GM18499 (cell line): ENCODE data around the gene SLC8A2.
"Not testable (repeated sequence)": the region's sequence is repeated elsewhere in the genome, so short reads cannot be mapped to it uniquely, and the experiment has no call there.

Experiments
- ATAC-seq: cut with Tn5 transposase; IDR thresholded peaks from one replicate; pipeline ENCODE4 v1.9.1; 2021; ENCODE audit warnings: moderate number of reproducible peaks; ENCODE audit not compliant: insufficient read depth, unreplicated experiment

The SLC8A2 gene

DNA sequence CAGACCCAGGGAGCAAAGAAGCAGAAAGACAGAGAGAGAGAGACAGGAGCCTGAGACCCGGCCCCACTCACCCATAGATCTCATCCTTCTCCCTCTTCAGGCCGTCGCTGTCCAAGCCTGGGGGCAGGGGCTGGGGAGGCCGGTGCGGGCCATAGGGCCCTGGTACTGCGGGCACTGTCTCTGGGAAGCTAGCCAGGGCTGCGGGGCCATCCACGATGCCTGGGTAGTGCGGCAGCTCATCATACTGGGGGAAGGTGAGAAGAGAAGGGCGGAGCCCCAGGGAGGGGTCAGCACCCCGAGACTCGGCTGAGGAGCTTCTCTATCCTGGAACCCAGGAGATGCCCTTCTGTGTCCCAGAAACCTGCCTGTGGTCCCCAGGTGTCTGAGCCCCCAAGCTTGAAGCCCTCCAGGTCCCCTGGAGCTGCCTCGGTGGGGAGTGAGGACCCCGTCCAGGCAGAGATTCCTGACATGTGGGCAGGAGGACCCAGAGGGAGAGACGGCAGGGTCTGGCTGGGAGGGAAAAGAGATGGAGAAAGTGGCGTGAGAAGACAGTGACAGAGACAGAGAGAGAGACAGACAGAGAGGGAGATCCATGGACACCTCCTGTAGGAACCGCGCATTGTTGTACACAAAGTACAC is 54.5 kb downstream of the SLC8A2 start:
- no peak for ATAC-seq

DNA sequence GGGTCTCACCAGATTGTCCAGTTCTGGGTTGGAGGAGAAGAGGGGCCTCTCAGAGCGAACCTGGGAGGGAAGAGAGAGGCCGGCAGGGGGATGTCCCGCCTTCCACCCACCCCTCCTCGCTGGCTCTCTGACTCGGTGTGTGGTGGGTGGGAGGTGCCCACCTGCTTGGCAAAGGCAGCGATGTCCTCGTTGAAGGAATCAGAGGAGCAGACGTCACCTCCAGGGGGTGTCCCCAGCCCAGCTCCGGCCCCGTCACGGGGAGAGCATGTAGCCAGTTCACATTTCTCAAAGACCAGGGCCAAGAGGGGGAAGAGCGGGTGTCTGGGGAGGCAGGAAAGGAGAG is 55.1 kb downstream of the SLC8A2 start:
- no peak for ATAC-seq

DNA sequence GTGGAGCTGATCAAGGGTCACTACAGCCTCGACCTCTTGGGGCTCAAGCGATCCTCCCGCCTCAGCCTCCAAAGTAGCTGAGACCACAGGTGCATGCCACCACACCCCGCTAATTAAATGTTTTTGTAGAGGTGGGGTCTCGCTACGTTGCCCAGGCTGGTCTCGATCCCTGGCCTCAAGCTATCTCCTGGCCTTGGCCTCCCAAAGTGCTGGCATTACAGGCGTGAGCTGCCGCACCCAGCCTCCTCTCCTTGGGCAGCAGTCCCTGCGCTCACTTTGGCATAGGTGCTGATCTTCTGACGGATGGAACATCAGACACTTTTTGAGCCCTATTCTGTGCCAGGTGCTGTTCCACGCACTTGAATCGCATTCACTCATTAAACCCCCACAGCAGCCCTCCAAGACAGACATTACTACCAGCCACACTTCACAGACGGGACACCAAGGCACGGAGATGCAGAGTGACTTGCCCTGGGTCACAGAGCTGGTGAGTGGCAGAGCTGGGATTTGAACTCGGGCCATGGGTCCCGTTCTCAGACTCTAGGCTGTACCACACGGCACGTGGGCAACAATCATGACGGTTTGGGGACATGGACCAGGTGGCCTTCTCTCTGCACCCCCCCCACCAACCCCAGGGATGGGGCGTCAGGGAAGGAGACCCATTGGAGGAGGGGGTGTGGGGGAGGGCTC is 55.6 kb downstream of the SLC8A2 start:
- no peak for ATAC-seq

DNA sequence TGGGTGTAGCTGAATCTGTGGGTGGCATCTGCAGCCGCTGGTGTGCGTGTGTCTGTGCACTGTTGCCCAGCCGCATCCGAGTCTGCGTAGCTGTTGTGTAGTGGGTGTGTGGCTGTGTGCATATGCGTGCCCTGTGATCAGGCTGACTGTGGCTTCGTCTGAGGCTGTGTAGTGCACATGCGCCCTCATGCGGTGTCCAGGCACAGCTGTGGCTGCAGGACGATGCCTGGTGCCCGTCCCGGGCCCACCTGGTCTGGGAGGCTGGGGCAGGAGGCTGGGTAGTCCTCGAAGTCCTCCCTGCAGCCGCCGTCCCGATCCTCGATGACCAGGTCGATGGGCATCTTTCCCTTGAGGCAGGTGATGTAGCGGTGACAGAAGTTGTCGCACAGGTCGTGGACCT is 57.2 kb downstream of the SLC8A2 start:
- no peak for ATAC-seq

DNA sequence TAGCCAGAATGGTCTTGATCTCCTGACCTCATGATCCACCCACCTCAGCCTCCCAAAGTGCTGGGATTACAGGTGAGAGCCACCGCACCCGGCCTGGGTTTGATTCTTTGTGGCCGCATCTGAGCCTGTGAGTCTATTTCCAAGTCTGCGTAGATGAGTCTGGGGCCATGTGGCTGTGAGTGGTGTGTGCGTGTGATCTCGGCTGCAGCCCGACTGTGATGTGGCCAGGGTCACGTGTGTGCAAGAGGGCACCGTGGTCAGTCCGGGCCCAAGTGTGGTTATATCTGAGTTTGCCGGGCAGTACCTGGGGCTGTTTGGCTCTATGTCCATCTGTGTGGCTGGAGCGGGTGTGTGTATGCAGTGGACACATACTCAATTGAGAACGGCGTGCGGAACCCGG is 57.8 kb downstream of the SLC8A2 start:
- ATAC-seq, result no peak

DNA sequence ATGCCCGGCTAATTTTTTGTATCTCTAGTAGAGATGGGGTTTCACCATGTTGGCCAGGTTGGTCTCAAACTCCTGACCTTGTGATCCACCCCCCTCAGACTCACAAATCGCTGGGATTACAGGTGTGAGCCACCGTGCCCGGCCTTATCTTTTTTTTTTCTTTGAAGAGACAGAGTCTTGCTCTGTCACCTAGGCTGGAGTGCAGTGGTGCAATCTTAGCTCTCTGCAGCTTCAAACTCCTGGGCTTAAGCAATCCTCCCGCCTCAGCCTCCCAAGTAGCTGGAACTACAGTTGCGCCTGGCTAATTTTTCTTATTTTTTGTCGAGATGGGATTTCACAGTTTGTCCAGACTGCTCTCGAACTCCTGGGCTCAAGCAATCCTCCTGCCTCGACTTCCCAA is 60.0 kb downstream of the SLC8A2 start:
- not testable (repeated sequence) for ATAC-seq

DNA sequence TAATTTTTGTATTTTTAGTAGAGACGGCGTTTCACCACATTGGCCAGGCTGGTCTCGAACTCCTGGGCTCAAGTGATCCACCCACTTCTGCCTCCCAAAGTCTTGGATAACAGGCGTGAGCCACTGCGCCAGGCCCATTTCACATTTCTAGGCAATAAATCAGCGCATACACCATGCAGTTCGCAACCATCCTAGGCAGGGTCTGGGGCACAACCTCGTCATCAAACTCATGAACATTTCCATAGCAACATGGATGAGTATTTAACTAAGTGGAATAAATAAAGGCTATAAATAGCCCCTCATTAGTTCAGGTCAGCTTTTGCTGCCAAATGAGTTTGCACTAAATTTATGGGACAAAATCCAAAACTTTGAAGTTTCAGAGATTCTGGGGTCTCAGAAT is 60.6 kb downstream of the SLC8A2 start:
- ATAC-seq, result no peak

DNA sequence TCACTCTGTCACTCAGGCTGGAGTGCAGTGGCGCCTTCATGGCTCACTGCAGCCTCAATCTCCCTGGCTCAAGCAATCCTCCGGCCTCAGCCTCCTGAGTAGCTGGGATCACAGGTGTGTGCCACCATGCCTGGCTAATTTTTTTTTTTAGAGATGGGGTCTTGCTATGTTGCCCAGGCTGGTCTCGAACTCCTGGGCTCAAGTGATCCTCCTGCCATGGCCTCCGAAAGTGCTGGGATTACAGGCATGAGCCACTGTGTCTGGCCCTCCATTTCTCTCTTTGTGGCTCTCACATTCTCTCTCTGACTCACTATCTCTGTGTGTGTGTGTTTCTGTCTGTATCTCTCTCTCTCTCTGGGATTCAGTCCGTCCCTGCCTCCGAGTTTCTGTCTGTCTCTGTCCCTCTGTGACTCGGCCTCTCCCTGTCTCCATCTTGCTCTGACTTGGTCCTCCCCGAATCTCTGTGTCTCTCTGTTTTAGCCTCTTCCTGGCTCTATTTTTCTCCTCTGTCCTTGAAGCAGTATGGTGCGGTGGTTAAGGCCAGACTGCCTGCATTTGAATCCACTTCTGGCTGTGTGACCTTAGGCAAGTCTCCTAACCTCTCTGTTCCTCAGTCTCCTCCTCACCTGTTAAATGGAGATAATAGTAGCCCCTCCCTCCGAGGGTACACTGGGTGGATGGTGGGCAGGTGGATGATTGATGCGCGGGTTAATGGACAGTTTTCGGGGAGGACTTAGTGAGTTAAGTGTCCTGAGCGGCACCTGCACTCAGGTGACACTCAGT is 63.3 kb downstream of the SLC8A2 start:
- ATAC-seq, result no peak

DNA sequence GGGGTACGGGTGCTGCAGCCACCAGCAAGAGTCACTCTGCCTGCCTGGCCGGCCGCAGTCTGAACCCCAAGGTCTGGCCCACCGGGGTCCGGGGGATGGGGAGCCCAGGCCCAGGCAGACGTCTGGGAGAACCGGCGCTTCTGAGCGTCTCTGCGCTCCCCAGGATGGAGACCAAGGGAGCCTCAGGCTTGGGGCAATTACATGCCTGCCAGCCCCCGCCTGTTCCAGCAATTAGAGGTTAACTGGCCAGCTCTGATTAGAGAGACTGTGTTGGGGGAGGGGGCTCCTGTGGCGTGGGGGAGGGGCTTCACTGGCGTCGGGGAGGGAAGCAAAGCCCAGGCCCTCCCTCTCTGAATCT is 64.3 kb downstream of the SLC8A2 start:
- no peak for ATAC-seq

DNA sequence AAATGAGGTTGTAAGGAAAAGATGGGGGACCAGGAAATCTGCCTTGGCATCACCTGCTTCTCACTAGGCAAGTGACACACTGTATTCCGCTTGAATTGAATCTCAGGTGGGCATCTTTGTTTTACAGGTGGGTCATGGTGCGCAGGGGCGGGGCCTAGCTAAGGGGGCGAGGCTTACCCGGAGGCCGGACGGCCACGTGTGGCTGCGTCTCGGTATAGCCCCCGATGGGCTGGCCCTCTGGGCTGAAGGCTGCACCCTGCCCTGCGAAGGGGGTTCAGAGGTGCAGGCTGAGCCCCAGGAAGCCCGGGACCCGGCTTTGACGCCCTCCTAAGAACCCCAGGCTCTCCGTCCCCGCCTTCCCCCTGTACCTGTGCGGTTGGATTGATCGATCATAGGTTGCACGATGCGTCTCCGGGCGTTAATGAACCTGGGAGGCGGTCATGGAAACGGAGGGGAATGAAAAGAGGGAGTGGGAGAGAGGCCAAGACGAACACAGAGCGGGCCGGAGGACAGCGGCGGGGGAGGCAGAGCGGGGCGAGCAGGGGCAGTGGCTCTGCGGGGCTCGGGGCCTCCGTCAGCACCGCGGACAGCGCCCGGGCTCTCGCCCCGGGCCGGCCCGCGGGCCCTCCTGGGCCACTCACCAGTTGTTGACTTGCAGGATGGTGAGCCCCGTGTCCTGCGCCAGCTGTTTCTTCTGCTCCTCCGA is 64.8 kb downstream of the SLC8A2 start:
- no peak for ATAC-seq

DNA sequence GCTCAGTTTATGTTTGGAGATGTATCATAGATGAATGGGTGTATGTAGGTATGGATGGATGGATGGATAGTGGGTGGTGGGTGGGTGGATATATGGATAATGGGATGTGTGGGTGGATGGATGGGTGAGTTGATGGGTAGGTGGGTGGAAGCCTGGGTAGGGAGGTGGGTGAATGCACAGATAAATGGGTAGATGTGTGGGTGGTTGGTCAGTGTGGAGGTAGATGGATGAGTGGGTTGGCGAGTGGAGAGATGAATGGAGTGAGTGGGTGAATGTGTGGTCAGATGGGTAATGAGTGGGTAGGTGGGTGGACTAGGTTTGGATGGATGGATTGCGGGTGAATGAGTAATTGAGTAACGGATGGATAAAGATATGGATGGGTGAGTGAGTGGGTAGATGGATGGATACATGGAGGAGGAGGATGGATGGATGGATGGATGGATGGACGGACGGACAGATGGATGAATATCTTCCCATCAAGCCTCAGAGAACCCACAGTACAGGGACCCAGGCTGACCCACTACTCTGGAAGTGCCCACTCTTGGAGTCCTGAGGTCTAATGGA is 65.8 kb downstream of the SLC8A2 start:
- ATAC-seq, result no peak

DNA sequence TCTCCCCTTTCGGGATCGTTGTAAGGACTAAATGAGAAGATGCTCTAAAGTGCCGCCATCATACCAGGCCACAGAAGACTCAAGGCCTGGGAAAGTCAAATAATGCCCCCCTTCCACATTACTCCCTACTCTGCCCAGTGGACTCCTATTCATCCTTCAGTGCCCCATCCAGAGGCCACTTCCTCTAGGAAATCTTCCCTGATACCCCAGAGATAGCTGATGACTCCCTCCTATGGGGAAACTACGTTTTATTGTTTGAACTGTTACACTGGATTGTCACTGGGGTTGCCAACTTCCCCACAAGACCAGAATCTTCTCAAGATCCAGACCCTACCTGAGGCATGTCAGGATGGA is 66.5 kb downstream of the SLC8A2 start:
- ATAC-seq, result no peak

DNA sequence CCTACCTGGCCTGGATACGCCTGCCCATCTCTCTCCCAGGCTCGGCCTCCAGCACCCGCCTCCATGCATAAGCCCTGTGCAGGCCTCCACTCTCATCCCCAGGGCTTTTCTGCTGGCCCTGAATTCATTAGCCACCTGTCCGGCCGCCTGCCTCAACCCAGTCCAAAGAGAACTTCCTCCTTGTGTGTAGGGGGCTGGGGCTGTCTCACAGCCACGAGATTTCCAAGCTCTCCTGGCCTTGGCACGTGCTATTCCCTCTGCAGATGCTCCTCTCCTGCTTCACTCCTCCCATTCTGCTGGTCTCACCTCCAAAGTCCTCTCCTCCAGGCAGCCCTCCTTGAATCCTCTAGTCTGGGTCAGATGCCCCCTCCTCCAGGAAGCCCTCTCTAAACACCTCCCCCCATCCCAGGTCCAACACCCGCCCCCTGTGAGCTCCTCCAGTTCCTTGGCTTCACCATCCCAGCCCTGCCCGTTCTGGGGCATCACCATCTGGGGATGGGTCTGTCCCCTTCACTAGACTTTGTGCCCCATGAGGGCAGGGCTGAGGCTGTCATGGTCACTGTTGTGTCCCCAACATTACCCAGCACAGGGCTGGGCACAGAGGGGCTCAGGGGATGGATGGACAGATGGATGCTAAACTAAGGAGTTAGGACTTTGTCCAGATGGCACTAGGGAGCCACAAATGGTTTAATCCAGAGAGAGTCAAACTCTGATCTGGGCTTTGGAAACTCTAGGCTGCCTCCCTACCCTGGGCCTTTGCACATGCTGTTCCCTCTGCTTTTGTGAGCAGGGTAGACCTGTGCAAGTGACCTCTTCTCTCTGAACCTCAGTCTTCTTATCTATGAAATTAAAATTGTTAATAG is 67.1 kb downstream of the SLC8A2 start:
- no peak for ATAC-seq

DNA sequence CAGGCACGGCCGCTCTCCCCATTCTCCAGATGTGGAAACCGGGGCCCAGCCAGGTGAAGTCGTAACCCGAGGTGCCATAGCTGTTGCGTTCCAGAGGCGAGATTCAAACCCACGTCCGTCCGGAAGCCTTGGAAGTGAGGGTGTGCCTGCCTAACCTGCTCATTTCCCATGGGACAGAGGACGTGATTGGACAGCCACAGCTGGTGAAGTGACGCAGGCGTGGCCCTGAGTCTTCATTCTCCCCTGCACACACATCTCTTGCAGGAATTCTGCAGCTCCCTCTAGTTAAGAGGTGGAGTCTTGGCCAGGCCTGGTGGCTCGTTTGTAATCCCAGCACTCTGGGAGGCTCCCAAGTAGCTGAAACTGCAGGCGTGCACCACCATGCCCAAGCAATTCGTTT is 69.2 kb downstream of the SLC8A2 start:
- no peak for ATAC-seq

DNA sequence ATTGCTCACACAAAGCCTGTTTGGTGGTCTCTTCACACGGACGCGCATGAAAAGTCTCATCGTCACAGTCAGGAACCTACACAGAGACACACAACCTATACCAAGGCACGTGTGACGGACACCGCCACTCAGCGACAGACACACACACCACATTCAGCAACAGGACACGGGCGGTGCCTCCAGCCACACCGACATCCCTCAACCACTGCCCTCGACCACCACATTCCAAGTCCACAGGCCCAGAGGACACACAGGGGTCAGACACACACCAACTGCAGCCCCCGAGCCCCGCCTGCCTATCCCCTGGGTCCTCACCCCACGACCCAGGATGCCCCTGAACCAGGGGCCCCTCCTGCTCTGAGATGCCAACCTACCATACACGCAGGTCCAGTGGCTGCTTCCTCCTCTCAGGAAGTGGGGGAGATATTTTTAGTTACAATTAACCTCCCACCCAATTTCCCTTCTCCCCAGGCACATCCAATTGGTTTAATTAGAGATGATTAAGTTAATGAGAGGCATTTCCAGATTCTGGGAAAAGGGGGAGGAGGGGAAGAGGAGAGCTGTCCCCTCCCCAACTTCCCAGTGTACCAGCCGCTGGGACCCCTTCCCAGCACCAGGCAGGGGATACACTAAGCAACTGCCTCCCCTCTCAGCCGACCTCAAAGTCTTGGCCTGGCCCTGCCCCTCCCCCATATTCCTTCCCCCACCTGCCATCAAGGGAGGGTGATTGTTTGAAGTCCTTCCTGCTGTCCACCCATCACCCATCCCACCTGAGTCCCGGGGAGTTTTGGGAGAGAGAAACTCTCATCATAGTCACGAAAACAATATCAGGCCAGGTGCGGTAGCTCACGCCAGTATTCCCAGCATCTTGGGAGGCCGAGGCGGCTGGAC is 72.7 kb downstream of the SLC8A2 start:
- ATAC-seq, result no peak

DNA sequence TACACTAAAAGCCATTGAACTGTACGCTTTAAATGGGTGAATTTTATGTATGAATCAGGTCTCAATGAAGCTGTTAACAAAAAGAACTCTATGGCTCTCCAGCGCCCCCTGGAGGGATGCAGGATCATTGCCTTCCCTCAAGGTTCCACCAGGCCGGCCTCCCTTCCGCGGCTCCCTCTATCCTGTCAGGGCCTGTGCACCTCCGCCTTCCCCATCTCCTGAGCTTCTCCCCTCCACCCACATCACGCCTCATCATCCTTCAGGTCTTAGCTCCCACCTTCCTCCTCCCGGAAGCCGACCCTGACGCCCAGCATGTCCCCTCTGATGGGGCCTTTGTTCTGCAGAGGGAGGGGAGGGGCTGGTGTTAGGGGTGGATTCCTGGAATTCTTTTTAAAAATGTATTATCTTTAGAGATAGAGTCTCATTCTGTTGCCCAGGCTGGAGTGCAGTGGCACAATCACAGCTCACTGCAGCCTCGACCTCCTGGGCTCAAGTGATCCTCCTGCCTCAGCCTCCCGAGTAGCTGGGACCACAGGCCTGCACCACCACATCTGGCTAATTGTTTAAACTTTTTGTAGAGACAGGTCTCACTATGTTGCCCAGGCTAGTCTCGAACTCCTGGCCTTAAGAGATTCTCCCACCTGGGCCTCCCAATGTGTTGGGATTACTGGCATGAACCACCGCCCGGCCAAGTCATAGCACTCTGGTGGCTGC is 80.0 kb downstream of the SLC8A2 start:
- ATAC-seq, result no peak

DNA sequence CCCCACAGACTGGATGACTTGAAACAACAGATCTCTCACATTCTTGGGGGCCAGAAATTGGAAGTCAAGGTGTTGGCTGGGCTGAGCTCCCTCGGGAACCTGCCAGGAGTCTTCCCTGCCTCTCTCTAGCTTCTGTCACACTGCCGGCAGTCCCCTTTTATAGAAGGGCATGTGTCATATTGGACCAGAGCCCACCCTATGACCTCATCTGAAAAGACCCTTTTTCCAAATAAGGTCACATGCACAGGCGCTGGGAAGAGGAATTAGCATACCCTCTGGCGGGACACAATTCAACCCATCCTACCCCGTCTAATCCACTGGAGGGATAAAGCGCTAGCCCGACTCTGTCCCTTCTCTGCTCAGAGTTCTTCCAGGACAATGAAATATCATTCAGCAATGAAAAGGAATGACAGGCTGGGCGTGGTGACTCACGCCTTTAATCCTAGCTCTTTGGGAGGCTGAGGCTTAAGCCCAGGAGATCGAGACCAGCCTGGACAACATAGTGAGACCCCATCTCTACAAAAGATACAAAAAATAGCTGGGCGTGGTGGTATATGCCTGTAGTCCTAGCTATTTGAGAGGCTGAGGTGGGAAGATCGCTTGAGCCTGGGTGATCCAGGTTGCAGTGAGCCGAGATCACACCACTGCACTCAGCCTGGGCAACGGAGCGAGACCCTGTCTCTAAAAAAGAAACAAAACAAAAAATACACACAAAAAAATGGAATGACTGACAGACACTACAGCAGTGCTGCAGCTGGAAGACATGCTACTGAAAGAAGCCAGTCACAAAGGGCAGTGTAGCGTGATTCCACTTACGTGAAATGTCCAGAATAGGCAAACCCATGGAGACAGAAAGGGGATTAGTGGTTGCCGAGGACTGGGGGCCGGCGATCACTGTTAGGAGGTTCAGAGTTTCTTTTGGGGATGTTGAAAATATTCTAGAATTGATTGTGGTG is 80.9 kb downstream of the SLC8A2 start:
- no peak for ATAC-seq
